Transverse colon (tissue), 4 donors: ENCODE data around the gene ADCY10.

ENCODE experiments used
- CTCF ChIP-seq, 5 experiments: fragments of 200-600 bp in 3 of 5; fragments of 450-650 bp in 2 of 5; sonication (generic) in 3 of 5; IDR thresholded peaks; 1 replicate in 2 of 5; 2 replicates in 3 of 5; pipeline ENCODE4 v1.5.1; 2016 to 2017; ENCODE audit warnings: antibody characterized with exemption in 5 of 5, inconsistent platforms in 3 of 5, mild to moderate bottlenecking in 2 of 5, moderate library complexity in 1 of 5
- POLR2A ChIP-seq: fragments of 450-650 bp; IDR thresholded peaks from one replicate; pipeline ENCODE4 v1.6.1; 2016; ENCODE audit warnings: antibody characterized with exemption, mild to moderate bottlenecking, moderate library complexity
- POLR2AphosphoS5 ChIP-seq, 3 donors: sonication (generic); formaldehyde crosslinking; IDR thresholded peaks; one replicate each; pipeline ENCODE4 v1.6.1; 2016; ENCODE audit warnings: antibody characterized with exemption in 3 of 3

GRCh38 chr1:167826127-167826526, 87.8 kb downstream of the ADCY10 start:
- TF ChIP-seq CTCF (IDR thresholded peaks at IDR 0.05) (no peak), POLR2A (no peak), POLR2AphosphoS5 (IDR thresholded peaks at IDR 0.05) (no peak)
